Measurements from ENCODE around the gene RPS26. TPM values are rescaled to one million over a fixed set of nuclear protein-coding genes. Genes with fewer than 3 reads are reported as not detected.

The RPS26 gene
- total and polyA plus RNA-seq, 2 of the 13 experiments (the other 11 are each of a cell fraction or from before 2014, with no cell fraction given): 150 to 421 TPM

GRCh38 chr12:56084958-56085543 is 43.3 kb downstream of the RPS26 start (continued):
- TF ChIP-seq DZIP1 (CRISPR knock-in tag; IDR thresholded peaks at IDR 0.05) (no peak), TCF12 (IDR thresholded peaks at IDR 0.05) (no peak), TCF12 (CRISPR knock-in tag; IDR thresholded peaks at IDR 0.05) (no peak), NR3C1 (CRISPR knock-in tag; IDR thresholded peaks at IDR 0.05) (no peak), HOMEZ (CRISPR knock-in tag; IDR thresholded peaks at IDR 0.05; ENCODE audit: low read depth) (no peak), SP5 (CRISPR knock-in tag; IDR thresholded peaks at IDR 0.05; ENCODE audit: borderline replicate concordance, low read depth) (no peak), ZIK1 (CRISPR knock-in tag; IDR thresholded peaks at IDR 0.05; ENCODE audit: borderline replicate concordance, low read depth) (no peak), ZNF75D (CRISPR knock-in tag; IDR thresholded peaks at IDR 0.05; ENCODE audit: borderline replicate concordance) (no peak), NAIF1 (CRISPR knock-in tag; IDR thresholded peaks at IDR 0.05; ENCODE audit: borderline replicate concordance) (no peak), ZNF646 (CRISPR knock-in tag; IDR thresholded peaks at IDR 0.05) (no peak), SAFB2 (CRISPR knock-in tag; IDR thresholded peaks at IDR 0.05; ENCODE audit: borderline replicate concordance, low read depth) (no peak)
- TF ChIP-seq, protein P1, sequence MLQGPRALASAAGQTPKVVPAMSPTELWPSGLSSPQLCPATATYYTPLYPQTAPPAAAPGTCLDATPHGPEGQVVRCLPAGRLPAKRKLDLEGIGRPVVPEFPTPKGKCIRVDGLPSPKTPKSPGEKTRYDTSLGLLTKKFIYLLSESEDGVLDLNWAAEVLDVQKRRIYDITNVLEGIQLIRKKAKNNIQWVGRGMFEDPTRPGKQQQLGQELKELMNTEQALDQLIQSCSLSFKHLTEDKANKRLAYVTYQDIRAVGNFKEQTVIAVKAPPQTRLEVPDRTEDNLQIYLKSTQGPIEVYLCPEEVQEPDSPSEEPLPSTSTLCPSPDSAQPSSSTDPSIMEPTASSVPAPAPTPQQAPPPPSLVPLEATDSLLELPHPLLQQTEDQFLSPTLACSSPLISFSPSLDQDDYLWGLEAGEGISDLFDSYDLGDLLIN (CRISPR knock-in tag; IDR thresholded peaks at IDR 0.05; ENCODE audit: borderline replicate concordance): no peak
- TF ChIP-seq, protein P2, sequence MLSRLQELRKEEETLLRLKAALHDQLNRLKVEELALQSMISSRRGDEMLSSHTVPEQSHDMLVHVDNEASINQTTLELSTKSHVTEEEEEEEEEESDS (CRISPR knock-in tag; IDR thresholded peaks at IDR 0.05; ENCODE audit: borderline replicate concordance): no peak
- TF ChIP-seq, protein P3, sequence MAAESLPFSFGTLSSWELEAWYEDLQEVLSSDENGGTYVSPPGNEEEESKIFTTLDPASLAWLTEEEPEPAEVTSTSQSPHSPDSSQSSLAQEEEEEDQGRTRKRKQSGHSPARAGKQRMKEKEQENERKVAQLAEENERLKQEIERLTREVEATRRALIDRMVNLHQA (CRISPR knock-in tag; IDR thresholded peaks at IDR 0.05): no peak
- TF ChIP-seq, protein P4, sequence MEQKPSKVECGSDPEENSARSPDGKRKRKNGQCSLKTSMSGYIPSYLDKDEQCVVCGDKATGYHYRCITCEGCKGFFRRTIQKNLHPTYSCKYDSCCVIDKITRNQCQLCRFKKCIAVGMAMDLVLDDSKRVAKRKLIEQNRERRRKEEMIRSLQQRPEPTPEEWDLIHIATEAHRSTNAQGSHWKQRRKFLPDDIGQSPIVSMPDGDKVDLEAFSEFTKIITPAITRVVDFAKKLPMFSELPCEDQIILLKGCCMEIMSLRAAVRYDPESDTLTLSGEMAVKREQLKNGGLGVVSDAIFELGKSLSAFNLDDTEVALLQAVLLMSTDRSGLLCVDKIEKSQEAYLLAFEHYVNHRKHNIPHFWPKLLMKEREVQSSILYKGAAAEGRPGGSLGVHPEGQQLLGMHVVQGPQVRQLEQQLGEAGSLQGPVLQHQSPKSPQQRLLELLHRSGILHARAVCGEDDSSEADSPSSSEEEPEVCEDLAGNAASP (CRISPR knock-in tag; IDR thresholded peaks at IDR 0.05; ENCODE audit: borderline replicate concordance): no peak
